Left kidney (tissue), 2 donors: Measurements from ENCODE around the gene DTNBP1. TPM values are rescaled to one million over a fixed set of nuclear protein-coding genes. Genes with fewer than 3 reads are reported as not detected.

ENCODE experiments used
- DNase-seq: peaks from one replicate; pipeline ENCODE4 v3.0.0-alpha.2; 2013
- polyA plus RNA-seq: library from polyadenylated mRNA; unstranded; fragments of 120-200 nt; gene quantifications from one replicate; pipeline ENCODE4 v1.2.1, GENCODE V29; 2013; ENCODE audit not compliant: insufficient read length

Gene DTNBP1
- polyA plus RNA-seq, 1 donor, result 25.3 TPM

GRCh38 chr6:15516378-15516777 is 146.4 kb downstream of the DTNBP1 start:
- no peak for DNase-seq

- DNase-seq, result no peak
Measured at GRCh38 chr6:15515660-15516375, 147.0 kb downstream of the DTNBP1 start.

GRCh38 chr6:15515226-15515625 is 147.6 kb downstream of the DTNBP1 start:
- no peak for DNase-seq

GRCh38 chr6:15513801-15514711 is 148.8 kb downstream of the DTNBP1 start:
- DNase-seq, result no peak

GRCh38 chr6:15513131-15513771 is 149.6 kb downstream of the DTNBP1 start:
- DNase-seq, result no peak

- no peak for DNase-seq
Measured at GRCh38 chr6:15512721-15513120, 150.1 kb downstream of the DTNBP1 start.

GRCh38 chr6:15512126-15512525 is 150.7 kb downstream of the DTNBP1 start:
- no peak for DNase-seq

- DNase-seq, result no peak
Measured at GRCh38 chr6:15511248-15512125, 151.3 kb downstream of the DTNBP1 start.

- no peak for DNase-seq
Measured at GRCh38 chr6:15510536-15511247, 152.1 kb downstream of the DTNBP1 start.

- DNase-seq, result no peak
Measured at GRCh38 chr6:15510121-15510520, 152.7 kb downstream of the DTNBP1 start.

GRCh38 chr6:15509335-15509933 is 153.4 kb downstream of the DTNBP1 start:
- no peak for DNase-seq

- DNase-seq, result no peak
Measured at GRCh38 chr6:15508931-15509330, 153.9 kb downstream of the DTNBP1 start.

- no peak for DNase-seq
Measured at GRCh38 chr6:15508441-15508871, 154.4 kb downstream of the DTNBP1 start.

GRCh38 chr6:15507746-15508145 is 155.1 kb downstream of the DTNBP1 start:
- no peak for DNase-seq

GRCh38 chr6:15507221-15507620 is 155.6 kb downstream of the DTNBP1 start:
- no peak for DNase-seq

GRCh38 chr6:15506066-15506465 is 156.8 kb downstream of the DTNBP1 start:
- no peak for DNase-seq

- no peak for DNase-seq
Measured at GRCh38 chr6:15505463-15505918, 157.3 kb downstream of the DTNBP1 start.

GRCh38 chr6:15504581-15505350 is 158.1 kb downstream of the DTNBP1 start:
- DNase-seq, result peak; percentile 78

- no peak for DNase-seq
Measured at GRCh38 chr6:15504040-15504495, 158.8 kb downstream of the DTNBP1 start.

GRCh38 chr6:15503346-15503680 is 159.5 kb downstream of the DTNBP1 start:
- DNase-seq, result no peak
